Hepatocyte (in vitro differentiated cells): Measurements from ENCODE around the gene FBXO46. TPM values are rescaled to one million over a fixed set of nuclear protein-coding genes. Genes with fewer than 3 reads are reported as not detected.

Source experiments
- DNase-seq: peaks from one replicate; pipeline ENCODE4 v3.0.0-alpha.2; 2016; ENCODE audit warnings: low spot score
- H2AFZ ChIP-seq: fragments of 200-600 bp; sonication (generic); 2 replicates; pipeline ENCODE4 v1.6.0; 2016; ENCODE audit warnings: antibody characterized with exemption, mild to moderate bottlenecking
- H3K27ac ChIP-seq: fragments of 200-600 bp; sonication (generic); 2 replicates; pipeline ENCODE4 v1.5.1; 2016; ENCODE audit warnings: mild to moderate bottlenecking
- H3K27me3 ChIP-seq: fragments of 200-600 bp; sonication (generic); 2 replicates; pipeline ENCODE4 v1.6.1; 2016
- H3K36me3 ChIP-seq: fragments of 200-600 bp; sonication (generic); replicated peaks from 2 replicates; pipeline ENCODE4 v1.5.1; 2016; ENCODE audit warnings: low read depth; ENCODE audit not compliant: insufficient read depth
- H3K4me1 ChIP-seq: fragments of 200-600 bp; sonication (generic); 2 replicates; pipeline ENCODE4 v1.5.1; 2016; ENCODE audit warnings: mild to moderate bottlenecking, moderate library complexity; ENCODE audit not compliant: insufficient read depth
- H3K4me2 ChIP-seq: fragments of 200-600 bp; sonication (generic); 2 replicates; pipeline ENCODE4 v1.6.0; 2016
- H3K4me3 ChIP-seq: fragments of 200-600 bp; sonication (generic); 2 replicates; pipeline ENCODE4 v1.5.1; 2016; ENCODE audit warnings: mild to moderate bottlenecking
- H3K79me2 ChIP-seq: fragments of 200-600 bp; sonication (generic); 2 replicates; pipeline ENCODE4 v1.6.0; 2017; ENCODE audit warnings: mild to moderate bottlenecking
- H3K9me2 ChIP-seq: fragments of 200-600 bp; sonication (generic); replicated peaks from 2 replicates; pipeline ENCODE4 v1.6.0; 2017; ENCODE audit warnings: mild to moderate bottlenecking; ENCODE audit not compliant: insufficient read depth
- H3K9me3 ChIP-seq: fragments of 200-600 bp; sonication (generic); 2 replicates; pipeline ENCODE4 v1.5.1; 2016; ENCODE audit warnings: low read depth, mild to moderate bottlenecking
- H4K20me1 ChIP-seq: fragments of 200-600 bp; sonication (generic); 2 replicates; pipeline ENCODE4 v1.6.0; 2016; ENCODE audit warnings: mild to moderate bottlenecking; ENCODE audit not compliant: insufficient read depth, poor library complexity, severe bottlenecking
- EZH2 ChIP-seq: fragments of 200-600 bp; sonication (generic); IDR thresholded peaks from 2 replicates; pipeline ENCODE4 v1.6.1; 2016; ENCODE audit warnings: antibody characterized with exemption, mild to moderate bottlenecking, borderline replicate concordance
- EZH2phosphoT487 ChIP-seq: fragments of 200-600 bp; sonication (generic); IDR thresholded peaks from one replicate; pipeline ENCODE4 v1.6.1; 2018; ENCODE audit warnings: antibody characterized with exemption, mild to moderate bottlenecking, low read depth, moderate library complexity; ENCODE audit not compliant: unreplicated experiment, severe bottlenecking
- WGBS: methylation state at CpG from one replicate; pipeline ENCODE4 v1.1.6; 2016; ENCODE audit warnings: low lambda C conversion rate; ENCODE audit errors: missing lambda C conversion rate; 5-methylcytosine and 5-hydroxymethylcytosine counted together
- polyA plus RNA-seq: library from polyadenylated mRNA; unstranded; fragments of >200 nt; fragmentation: Nextera tagmentation; extraction: Ambion mirVana; gene quantifications from 2 replicates; pipeline ENCODE4 v1.2.1, GENCODE V29; 2016
- total RNA-seq: library from RNA; depleted of rRNA; stranded (reverse); fragments of >200 nt; gene quantifications from 2 replicates; pipeline ENCODE4 v1.2.3, GENCODE V29; 2014
- TF ChIP-seq, protein P1 (sequence below): fragments of 200-600 bp; sonication (generic); IDR thresholded peaks from 2 replicates; pipeline ENCODE4 v1.5.1; 2016; ENCODE audit warnings: antibody characterized with exemption, mild to moderate bottlenecking; ENCODE audit not compliant: poor library complexity

Gene FBXO46
- total and polyA plus RNA-seq, 2 experiments from 2014 or later = 7.5 to 14.8 TPM

DNA sequence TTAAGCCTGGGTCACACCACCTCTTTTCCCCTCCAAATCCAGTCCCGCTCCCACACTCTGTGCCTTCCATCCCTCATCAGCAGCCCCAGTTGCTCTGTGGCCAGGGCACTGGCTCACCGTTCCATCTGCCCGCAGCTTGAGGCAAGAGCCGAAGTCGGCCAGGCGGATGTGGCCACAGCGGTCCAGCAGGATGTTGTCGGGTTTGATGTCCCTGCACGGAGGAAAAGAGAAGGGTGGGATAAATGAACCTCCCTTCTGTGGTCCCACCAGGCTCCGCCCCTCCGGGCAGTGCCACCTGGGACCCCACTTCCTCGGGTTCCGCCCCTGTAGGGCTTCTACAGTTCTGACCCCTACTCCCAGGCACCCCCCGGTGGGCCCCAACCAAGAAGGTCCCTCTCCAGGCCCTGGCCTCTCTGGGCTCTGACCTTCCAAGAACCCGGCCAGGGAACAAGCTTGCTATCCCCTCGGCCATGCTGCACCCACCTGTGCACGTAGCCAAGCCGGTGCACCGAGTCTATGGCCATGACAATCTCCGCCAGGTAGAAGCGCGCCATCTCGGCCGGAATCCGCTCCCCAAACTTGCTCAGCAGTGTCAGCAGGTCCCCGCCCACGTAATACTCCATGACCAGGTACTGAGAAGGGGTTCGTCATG lies 47.4 kb upstream of the FBXO46 start:
- H3K4me2 ChIP-seq = no peak overlapping the region
- TF ChIP-seq EZH2phosphoT487 (no peak), EZH2 (no peak)
- TF ChIP-seq, protein P1, sequence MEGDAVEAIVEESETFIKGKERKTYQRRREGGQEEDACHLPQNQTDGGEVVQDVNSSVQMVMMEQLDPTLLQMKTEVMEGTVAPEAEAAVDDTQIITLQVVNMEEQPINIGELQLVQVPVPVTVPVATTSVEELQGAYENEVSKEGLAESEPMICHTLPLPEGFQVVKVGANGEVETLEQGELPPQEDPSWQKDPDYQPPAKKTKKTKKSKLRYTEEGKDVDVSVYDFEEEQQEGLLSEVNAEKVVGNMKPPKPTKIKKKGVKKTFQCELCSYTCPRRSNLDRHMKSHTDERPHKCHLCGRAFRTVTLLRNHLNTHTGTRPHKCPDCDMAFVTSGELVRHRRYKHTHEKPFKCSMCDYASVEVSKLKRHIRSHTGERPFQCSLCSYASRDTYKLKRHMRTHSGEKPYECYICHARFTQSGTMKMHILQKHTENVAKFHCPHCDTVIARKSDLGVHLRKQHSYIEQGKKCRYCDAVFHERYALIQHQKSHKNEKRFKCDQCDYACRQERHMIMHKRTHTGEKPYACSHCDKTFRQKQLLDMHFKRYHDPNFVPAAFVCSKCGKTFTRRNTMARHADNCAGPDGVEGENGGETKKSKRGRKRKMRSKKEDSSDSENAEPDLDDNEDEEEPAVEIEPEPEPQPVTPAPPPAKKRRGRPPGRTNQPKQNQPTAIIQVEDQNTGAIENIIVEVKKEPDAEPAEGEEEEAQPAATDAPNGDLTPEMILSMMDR = no peak
- H4K20me1 ChIP-seq = peaks cover 6% of the 10 kb centered on the region
- no peaks in the 10 kb centered on the region for H3K9me2 ChIP-seq
- H3K4me3 ChIP-seq = no peak overlapping the region
- no peaks in the 10 kb centered on the region for H3K36me3 ChIP-seq
- H3K79me2 ChIP-seq = no peaks in the 10 kb centered on the region
- H3K9me3 ChIP-seq = no peaks in the 10 kb centered on the region
- H2AFZ ChIP-seq = no peak overlapping the region
- peaks cover 25% of the 10 kb centered on the region for H3K4me1 ChIP-seq
- H3K27ac ChIP-seq = no peak overlapping the region
- H3K27me3 ChIP-seq = no peaks in the 10 kb centered on the region
- 97% methylated on average over 28 of the region's 28 CpGs for WGBS
- DNase-seq = no peak

DNA sequence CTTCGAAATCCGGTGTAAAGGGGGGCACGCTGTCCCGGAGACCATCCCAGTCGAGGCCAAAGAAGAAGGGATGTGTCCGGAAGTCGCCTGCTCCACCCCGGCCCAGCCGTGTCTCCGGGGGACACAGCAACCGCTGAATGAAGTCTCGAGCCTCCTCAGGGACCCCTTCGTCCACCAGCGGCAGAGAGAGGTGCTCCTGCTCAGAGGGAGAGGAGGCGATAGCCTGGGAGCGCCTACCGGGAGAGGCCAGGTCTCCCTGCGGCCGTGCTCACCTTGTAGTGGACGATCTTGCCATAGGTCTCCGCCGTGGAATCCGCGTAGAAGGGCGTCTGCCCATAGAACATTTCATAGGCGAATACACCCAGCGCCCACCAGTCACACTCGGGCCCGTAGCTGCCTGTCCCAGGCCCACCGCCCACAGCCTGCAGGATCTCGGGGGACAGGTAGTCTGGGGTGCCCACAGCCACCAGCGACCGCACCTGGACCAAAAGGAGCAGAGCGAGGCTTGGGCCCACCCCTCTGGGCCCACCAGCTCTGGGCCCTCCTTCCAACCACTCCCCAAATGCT lies 46.8 kb upstream of the FBXO46 start:
- Histone ChIP-seq H3K4me1 (peaks cover 18% of the 10 kb centered on the region), H3K36me3 (no peaks in the 10 kb centered on the region), H3K9me3 (no peaks in the 10 kb centered on the region), H3K27me3 (no peaks in the 10 kb centered on the region), H3K79me2 (no peaks in the 10 kb centered on the region), H4K20me1 (peaks cover 6% of the 10 kb centered on the region), H3K4me2 (no peak overlapping the region), H3K9me2 (no peaks in the 10 kb centered on the region), H3K27ac (no peak overlapping the region), H2AFZ (no peak overlapping the region), H3K4me3 (no peak overlapping the region)
- WGBS = 96% methylated on average over 34 of the region's 34 CpGs
- DNase-seq = no peak
- TF ChIP-seq EZH2phosphoT487 (no peak), EZH2 (no peak)
- TF ChIP-seq, protein P1 = no peak

DNA sequence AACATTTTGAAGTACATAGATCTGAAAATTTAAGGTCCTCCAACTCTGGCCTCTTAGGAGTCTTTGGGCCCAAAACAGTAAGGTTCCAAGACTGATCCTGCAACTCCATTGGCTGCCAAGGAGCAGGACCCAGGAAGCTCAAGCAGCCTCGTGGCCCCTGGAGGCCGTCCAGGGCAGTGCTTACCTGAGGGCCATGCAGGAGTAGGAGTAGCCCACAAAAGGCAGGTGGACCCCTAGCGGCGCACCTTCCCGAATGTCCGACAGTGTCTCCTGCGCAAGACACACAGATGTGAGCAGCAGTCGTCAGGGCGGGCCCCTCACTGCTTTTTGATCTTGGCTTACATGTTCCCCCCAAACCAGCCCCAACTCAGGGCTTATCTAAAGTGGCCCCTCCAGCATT lies 44.1 kb upstream of the FBXO46 start:
- WGBS = 82% methylated on average over 9 of the region's 9 CpGs
- no peak overlapping the region for H3K4me2 ChIP-seq

More for the DNA sequence above, 44.1 kb upstream of the FBXO46 start:
- DNase-seq = no peak
- Histone ChIP-seq H3K9me2 (no peaks in the 10 kb centered on the region), H3K27ac (no peak overlapping the region), H3K36me3 (no peaks in the 10 kb centered on the region), H4K20me1 (peaks cover 3% of the 10 kb centered on the region), H3K4me3 (no peak overlapping the region), H3K4me1 (peaks cover 6% of the 10 kb centered on the region), H3K27me3 (no peaks in the 10 kb centered on the region), H3K79me2 (no peaks in the 10 kb centered on the region), H3K9me3 (no peaks in the 10 kb centered on the region), H2AFZ (no peak overlapping the region)
- no peak for TF ChIP-seq EZH2phosphoT487
- TF ChIP-seq EZH2 = no peak
- TF ChIP-seq, protein P1 = no peak
